Measurements from ENCODE around the gene RBM19. TPM values are rescaled to one million over a fixed set of nuclear protein-coding genes. Genes with fewer than 3 reads are reported as not detected.

Gene RBM19
- total RNA-seq, 1 experiment from 2014 or later = 35.7 TPM

DNA sequence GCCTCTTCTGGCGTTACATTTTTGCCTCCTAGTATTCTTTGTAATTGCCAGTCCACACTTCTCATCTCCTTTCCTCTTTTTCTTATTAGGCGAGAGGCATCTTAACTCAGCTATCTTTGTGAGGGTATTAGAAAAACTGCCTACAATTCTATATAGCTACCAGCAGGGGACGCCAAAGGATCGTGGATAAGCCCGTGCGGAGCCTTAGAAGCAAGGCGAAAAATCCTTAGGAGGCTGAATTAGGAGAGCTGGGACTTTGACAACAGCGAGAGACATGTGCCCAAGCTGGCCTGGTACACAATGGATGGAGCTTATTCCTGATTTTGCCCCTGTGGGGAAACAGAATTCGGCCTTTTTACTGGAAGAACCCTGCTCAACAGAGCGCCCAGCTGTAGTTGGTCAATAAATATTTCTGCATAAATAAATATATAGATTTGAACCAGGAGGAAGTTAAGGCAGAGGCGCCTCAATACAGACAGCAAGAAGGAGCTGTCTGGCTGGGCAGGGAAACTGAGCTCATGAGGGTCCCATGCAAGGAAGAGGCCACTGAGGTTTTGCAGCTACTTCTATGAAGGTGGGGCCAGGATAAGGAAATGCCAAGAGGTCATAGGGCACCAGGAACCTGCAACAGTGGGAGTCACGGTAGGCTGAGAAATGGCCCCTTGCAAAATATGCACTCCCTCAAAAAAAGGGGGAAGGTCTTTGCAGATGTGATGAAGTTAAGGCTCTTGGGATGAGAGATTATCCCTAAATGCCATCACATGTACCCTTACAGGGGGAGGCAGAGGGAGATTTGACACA, 14.6 kb upstream of the RBM19 start:
- CTCF ChIA-PET = interaction anchor here (0.5 to 1.6 kb wide), 26 partner anchors 11 to 1806 kb away, joined by 3 to 23 read pairs (median 4); partner anchors contain the start of genes RBM19 and TBX3
- TF ChIP-seq, protein P1, sequence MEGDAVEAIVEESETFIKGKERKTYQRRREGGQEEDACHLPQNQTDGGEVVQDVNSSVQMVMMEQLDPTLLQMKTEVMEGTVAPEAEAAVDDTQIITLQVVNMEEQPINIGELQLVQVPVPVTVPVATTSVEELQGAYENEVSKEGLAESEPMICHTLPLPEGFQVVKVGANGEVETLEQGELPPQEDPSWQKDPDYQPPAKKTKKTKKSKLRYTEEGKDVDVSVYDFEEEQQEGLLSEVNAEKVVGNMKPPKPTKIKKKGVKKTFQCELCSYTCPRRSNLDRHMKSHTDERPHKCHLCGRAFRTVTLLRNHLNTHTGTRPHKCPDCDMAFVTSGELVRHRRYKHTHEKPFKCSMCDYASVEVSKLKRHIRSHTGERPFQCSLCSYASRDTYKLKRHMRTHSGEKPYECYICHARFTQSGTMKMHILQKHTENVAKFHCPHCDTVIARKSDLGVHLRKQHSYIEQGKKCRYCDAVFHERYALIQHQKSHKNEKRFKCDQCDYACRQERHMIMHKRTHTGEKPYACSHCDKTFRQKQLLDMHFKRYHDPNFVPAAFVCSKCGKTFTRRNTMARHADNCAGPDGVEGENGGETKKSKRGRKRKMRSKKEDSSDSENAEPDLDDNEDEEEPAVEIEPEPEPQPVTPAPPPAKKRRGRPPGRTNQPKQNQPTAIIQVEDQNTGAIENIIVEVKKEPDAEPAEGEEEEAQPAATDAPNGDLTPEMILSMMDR (IDR thresholded peaks at IDR 0.05; ENCODE audit: insufficient read depth in 1 of 2, low read depth in 1 of 2, low read length in 1 of 2, severe bottlenecking in 1 of 2, unreplicated experiment in 1 of 2) = peak; percentile 93 to 95
- Histone ChIP-seq H3K4me1 (no peaks in the 10 kb centered on the region), H3K36me3 (ENCODE audit: control insufficient read depth, insufficient read depth, low read length) (no peaks in the 10 kb centered on the region), H3K27me3 (replicated peaks; ENCODE audit: control insufficient read depth, insufficient read depth, low read length) (no peaks in the 10 kb centered on the region), H3K4me3 (ENCODE audit: low read depth, low read length) (no peak overlapping the region), H3K9me3 (no peaks in the 10 kb centered on the region)
- H3K27me3 Mint-ChIP-seq (ENCODE audit: insufficient read depth, unreplicated experiment) = peaks cover 2% of the 10 kb centered on the region
- intact Hi-C loops (cut with micrococcal nuclease; ENCODE audit: unreplicated experiment) = loop anchor here (1.0 to 10.0 kb wide), 5 partner anchors 174 to 1934 kb away; no protein-coding TSS in a partner anchor
- DNase-seq = peak in 1 of 2 experiments; percentile 52
- H3K9me3 Mint-ChIP-seq (ENCODE audit: unreplicated experiment) = no peaks in the 10 kb centered on the region
- H3K4me1 Mint-ChIP-seq (ENCODE audit: low read depth, unreplicated experiment) = no peaks in the 10 kb centered on the region
- H3K27ac Mint-ChIP-seq (ENCODE audit: unreplicated experiment) = no peak overlapping the region
- BruUV-seq (replicated peaks) = no TSS peak
- POLR2A ChIA-PET = interaction anchor here (1.1 kb wide), 1 partner anchor 14 kb away, joined by 4 read pairs; no protein-coding TSS in a partner anchor
- H3K4me3 Mint-ChIP-seq (ENCODE audit: unreplicated experiment) = no peak overlapping the region
- H3K36me3 Mint-ChIP-seq (ENCODE audit: insufficient read depth, unreplicated experiment) = no peaks in the 10 kb centered on the region

DNA sequence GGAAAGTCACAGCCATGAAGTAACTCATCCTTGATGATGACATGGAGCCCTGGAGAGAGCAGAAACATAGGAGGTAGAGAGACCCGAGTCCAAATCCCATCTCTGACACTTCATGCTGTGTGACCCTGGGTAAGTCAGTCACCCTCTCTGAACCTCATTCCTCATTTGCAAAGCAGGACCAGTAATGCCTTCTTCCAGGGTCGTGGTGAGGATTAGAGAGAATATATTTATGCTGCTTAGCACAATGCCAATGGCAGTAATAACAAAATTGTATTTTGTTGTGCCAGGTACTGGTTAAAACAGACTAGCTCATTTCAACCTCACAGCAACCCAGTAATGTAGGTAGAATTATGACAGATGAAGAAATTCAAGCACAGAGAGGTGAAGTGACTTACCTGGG, 13.9 kb upstream of the RBM19 start:
- Mint-ChIP-seq H3K27ac (ENCODE audit: unreplicated experiment) (no peak overlapping the region), H3K4me1 (ENCODE audit: low read depth, unreplicated experiment) (no peaks in the 10 kb centered on the region), H3K4me3 (ENCODE audit: unreplicated experiment) (no peak overlapping the region), H3K36me3 (ENCODE audit: insufficient read depth, unreplicated experiment) (no peaks in the 10 kb centered on the region), H3K9me3 (ENCODE audit: unreplicated experiment) (no peaks in the 10 kb centered on the region), H3K27me3 (ENCODE audit: insufficient read depth, unreplicated experiment) (peaks cover 2% of the 10 kb centered on the region)
- Histone ChIP-seq H3K36me3 (ENCODE audit: control insufficient read depth, insufficient read depth, low read length) (no peaks in the 10 kb centered on the region), H3K9me3 (no peaks in the 10 kb centered on the region), H3K4me1 (no peaks in the 10 kb centered on the region), H3K4me3 (ENCODE audit: low read depth, low read length) (no peak overlapping the region), H3K27me3 (replicated peaks; ENCODE audit: control insufficient read depth, insufficient read depth, low read length) (no peaks in the 10 kb centered on the region)
- TF ChIP-seq, protein P1 (IDR thresholded peaks at IDR 0.05; ENCODE audit: insufficient read depth in 1 of 2, low read depth in 1 of 2, low read length in 1 of 2, severe bottlenecking in 1 of 2, unreplicated experiment in 1 of 2) = no peak
- ChIA-PET POLR2A (interaction anchor here (1.1 kb wide), 1 partner anchor 14 kb away, joined by 4 read pairs; no protein-coding TSS in a partner anchor), CTCF (interaction anchor here (0.5 to 1.6 kb wide), 23 partner anchors 11 to 1807 kb away, joined by 3 to 23 read pairs (median 3); partner anchors contain the start of genes RBM19 and TBX3)
- intact Hi-C loops (cut with micrococcal nuclease; ENCODE audit: unreplicated experiment) = loop anchor here (1.0 to 10.0 kb wide), 5 partner anchors 175 to 1935 kb away; no protein-coding TSS in a partner anchor
- no peak for DNase-seq
- no TSS peak for BruUV-seq (replicated peaks)

DNA sequence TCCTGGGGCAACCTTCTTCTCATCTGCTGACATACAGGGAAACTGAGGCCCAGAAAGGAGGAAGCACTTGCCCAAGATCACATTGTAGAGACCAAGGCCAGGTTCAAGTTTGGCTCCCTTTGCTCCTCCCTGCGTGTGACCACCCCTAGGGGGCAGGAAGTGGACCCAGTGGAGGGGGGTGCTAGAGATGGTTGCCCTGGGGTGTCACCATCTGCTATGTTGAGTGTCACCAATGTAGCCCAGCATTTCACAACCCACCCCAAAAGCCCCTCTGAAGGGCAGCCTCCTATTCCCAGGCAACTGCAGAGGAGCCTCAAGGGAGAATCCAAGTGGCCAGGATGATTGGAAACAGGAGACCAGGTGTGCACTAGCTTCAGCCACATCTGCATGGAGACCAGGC, 12.0 kb upstream of the RBM19 start:
- intact Hi-C loops (cut with micrococcal nuclease; ENCODE audit: unreplicated experiment) = loop anchor here (5.0 kb wide), 1 partner anchor 1474 kb away; no protein-coding TSS in a partner anchor
- no peak overlapping the region for H3K27ac Mint-ChIP-seq (ENCODE audit: unreplicated experiment)
- BruUV-seq (replicated peaks) = no TSS peak

More for the DNA sequence above, 12.0 kb upstream of the RBM19 start:
- H3K4me3 Mint-ChIP-seq (ENCODE audit: unreplicated experiment) = no peak overlapping the region
- Histone ChIP-seq H3K9me3 (no peaks in the 10 kb centered on the region), H3K36me3 (ENCODE audit: control insufficient read depth, insufficient read depth, low read length) (no peaks in the 10 kb centered on the region), H3K4me1 (no peaks in the 10 kb centered on the region), H3K27me3 (replicated peaks; ENCODE audit: control insufficient read depth, insufficient read depth, low read length) (no peaks in the 10 kb centered on the region), H3K4me3 (ENCODE audit: low read depth, low read length) (no peak overlapping the region)
- ChIA-PET CTCF (no interaction called here), POLR2A (no interaction called here)
- H3K27me3 Mint-ChIP-seq (ENCODE audit: insufficient read depth, unreplicated experiment) = peaks cover 10% of the 10 kb centered on the region
- no peaks in the 10 kb centered on the region for H3K36me3 Mint-ChIP-seq (ENCODE audit: insufficient read depth, unreplicated experiment)
- H3K9me3 Mint-ChIP-seq (ENCODE audit: unreplicated experiment) = no peaks in the 10 kb centered on the region
- no peaks in the 10 kb centered on the region for H3K4me1 Mint-ChIP-seq (ENCODE audit: low read depth, unreplicated experiment)
- no peak for DNase-seq
- TF ChIP-seq, protein P1 (IDR thresholded peaks at IDR 0.05; ENCODE audit: insufficient read depth in 1 of 2, low read depth in 1 of 2, low read length in 1 of 2, severe bottlenecking in 1 of 2, unreplicated experiment in 1 of 2) = no peak

Measured in Caco-2 (cell line).